HL-60 (cell line): Measurements from ENCODE around the gene ATP13A3.

Experiments
- DNase-seq, 2 experiments: peaks; one replicate each; pipeline ENCODE4 v3.0.0-alpha.2; 2010 to 2020; ENCODE audit warnings: low read depth in 1 of 2, low spot score in 1 of 2
- H3K27ac ChIP-seq: fragments of 250-450 bp; sonication (Bioruptor Pico); replicated peaks from 2 replicates; pipeline ENCODE4 v1.5.1; 2020; ENCODE audit warnings: mild to moderate bottlenecking, moderate library complexity
- H3K27me3 ChIP-seq: fragments of 250-450 bp; sonication (Bioruptor Pico); 2 replicates; pipeline ENCODE4 v1.5.1; 2021; ENCODE audit warnings: mild to moderate bottlenecking, moderate library complexity; ENCODE audit not compliant: insufficient read depth, poor library complexity, severe bottlenecking
- H3K4me3 ChIP-seq: replicated peaks from 2 replicates; pipeline ENCODE4 v1.5.1; 2011; ENCODE audit warnings: mild to moderate bottlenecking, control low read depth, low read length; ENCODE audit not compliant: insufficient read depth
- GABPA ChIP-seq: IDR thresholded peaks from 2 replicates; pipeline ENCODE4 v1.6.1; 2012; ENCODE audit warnings: low read depth
- POLR2AphosphoS5 ChIP-seq: IDR thresholded peaks from 2 replicates; pipeline ENCODE4 v1.6.1; 2012; ENCODE audit warnings: low read depth
- SPI1 ChIP-seq: IDR thresholded peaks from 2 replicates; pipeline ENCODE4 v1.6.1; 2012; ENCODE audit warnings: low read depth, mild to moderate bottlenecking, borderline replicate concordance
- TF ChIP-seq, protein P1 (sequence below): IDR thresholded peaks from one replicate; pipeline ENCODE4 v1.5.1; 2011; ENCODE audit warnings: low read length, control low read depth, inconsistent platforms; ENCODE audit not compliant: insufficient read depth
- TF ChIP-seq, protein P2 (sequence below): IDR thresholded peaks from 2 replicates; pipeline ENCODE4 v1.6.1; 2012; ENCODE audit warnings: low read depth; ENCODE audit not compliant: insufficient replicate concordance

The ATP13A3 gene

DNA sequence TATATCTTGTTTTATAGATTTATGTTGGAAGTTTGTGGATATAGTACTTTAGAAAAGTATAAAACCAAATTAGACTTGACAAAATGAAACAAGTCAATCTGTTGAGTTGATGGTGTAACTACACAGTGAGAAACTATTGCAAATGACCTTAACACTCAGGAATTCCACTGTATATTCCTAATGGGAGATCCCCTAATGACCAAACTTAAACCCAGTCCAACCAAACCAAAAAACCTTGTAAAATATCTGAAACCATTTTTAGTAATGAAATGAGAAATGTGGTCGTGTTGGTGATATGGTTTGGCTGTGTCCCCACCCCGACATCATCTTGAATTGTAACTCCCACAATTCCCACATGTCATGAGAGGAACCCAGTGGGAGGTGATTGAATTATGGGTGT lies 31.9 kb upstream of the ATP13A3 start:
- no peak for TF ChIP-seq GABPA
- TF ChIP-seq, protein P1, sequence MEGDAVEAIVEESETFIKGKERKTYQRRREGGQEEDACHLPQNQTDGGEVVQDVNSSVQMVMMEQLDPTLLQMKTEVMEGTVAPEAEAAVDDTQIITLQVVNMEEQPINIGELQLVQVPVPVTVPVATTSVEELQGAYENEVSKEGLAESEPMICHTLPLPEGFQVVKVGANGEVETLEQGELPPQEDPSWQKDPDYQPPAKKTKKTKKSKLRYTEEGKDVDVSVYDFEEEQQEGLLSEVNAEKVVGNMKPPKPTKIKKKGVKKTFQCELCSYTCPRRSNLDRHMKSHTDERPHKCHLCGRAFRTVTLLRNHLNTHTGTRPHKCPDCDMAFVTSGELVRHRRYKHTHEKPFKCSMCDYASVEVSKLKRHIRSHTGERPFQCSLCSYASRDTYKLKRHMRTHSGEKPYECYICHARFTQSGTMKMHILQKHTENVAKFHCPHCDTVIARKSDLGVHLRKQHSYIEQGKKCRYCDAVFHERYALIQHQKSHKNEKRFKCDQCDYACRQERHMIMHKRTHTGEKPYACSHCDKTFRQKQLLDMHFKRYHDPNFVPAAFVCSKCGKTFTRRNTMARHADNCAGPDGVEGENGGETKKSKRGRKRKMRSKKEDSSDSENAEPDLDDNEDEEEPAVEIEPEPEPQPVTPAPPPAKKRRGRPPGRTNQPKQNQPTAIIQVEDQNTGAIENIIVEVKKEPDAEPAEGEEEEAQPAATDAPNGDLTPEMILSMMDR: no peak
- no peak for DNase-seq
- H3K27me3 ChIP-seq: no peaks in the 10 kb centered on the region
- H3K4me3 ChIP-seq: no peak overlapping the region
- no peak overlapping the region for H3K27ac ChIP-seq

DNA sequence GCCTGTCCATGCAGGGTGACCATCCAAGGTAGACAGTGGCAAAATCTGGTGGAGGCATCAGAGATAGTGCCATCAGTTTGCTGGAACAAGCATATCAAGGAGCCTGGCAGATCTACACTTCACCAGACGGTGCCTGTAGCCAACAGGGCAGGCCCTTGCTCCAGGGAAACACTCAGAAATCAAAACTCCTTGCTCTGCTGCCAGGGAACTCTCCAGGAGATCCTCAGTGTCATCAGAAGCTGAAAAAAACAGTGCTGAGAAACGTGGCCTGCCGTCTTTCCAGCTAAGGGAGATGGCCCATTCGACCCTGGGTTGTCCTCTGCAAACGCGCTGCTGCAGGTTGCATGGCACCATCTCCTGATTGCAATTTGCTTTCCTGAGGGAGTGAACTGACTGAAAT lies 30.5 kb upstream of the ATP13A3 start:
- H3K27me3 ChIP-seq: no peaks in the 10 kb centered on the region
- DNase-seq: no peak
- no peak overlapping the region for H3K4me3 ChIP-seq
- no peak overlapping the region for H3K27ac ChIP-seq
- TF ChIP-seq, protein P1: no peak
- TF ChIP-seq POLR2AphosphoS5: no peak
- no peak for TF ChIP-seq SPI1
- TF ChIP-seq, protein P2, sequence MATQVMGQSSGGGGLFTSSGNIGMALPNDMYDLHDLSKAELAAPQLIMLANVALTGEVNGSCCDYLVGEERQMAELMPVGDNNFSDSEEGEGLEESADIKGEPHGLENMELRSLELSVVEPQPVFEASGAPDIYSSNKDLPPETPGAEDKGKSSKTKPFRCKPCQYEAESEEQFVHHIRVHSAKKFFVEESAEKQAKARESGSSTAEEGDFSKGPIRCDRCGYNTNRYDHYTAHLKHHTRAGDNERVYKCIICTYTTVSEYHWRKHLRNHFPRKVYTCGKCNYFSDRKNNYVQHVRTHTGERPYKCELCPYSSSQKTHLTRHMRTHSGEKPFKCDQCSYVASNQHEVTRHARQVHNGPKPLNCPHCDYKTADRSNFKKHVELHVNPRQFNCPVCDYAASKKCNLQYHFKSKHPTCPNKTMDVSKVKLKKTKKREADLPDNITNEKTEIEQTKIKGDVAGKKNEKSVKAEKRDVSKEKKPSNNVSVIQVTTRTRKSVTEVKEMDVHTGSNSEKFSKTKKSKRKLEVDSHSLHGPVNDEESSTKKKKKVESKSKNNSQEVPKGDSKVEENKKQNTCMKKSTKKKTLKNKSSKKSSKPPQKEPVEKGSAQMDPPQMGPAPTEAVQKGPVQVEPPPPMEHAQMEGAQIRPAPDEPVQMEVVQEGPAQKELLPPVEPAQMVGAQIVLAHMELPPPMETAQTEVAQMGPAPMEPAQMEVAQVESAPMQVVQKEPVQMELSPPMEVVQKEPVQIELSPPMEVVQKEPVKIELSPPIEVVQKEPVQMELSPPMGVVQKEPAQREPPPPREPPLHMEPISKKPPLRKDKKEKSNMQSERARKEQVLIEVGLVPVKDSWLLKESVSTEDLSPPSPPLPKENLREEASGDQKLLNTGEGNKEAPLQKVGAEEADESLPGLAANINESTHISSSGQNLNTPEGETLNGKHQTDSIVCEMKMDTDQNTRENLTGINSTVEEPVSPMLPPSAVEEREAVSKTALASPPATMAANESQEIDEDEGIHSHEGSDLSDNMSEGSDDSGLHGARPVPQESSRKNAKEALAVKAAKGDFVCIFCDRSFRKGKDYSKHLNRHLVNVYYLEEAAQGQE: no peak
- TF ChIP-seq GABPA: no peak

DNA sequence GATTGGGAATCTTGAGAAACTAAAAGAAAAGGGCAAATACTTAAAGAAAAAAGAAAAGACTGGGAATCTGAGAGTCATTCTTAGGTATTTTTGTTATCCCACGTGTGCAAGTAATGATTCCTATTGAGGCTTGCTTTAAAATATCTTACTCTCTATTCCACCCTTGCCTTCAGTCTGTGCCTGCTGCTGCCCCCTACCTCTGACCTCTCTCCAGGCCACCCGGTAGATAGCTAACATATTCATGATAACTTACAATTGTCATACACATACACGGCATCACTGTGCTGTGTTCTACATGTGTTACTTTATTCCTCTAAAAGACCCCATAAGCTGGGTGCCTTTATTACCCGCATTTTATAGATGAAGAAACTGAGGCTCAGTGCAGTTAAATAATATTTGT lies 27.8 kb upstream of the ATP13A3 start:
- H3K27ac ChIP-seq: no peak overlapping the region
- TF ChIP-seq GABPA (no peak), POLR2AphosphoS5 (no peak)
- TF ChIP-seq, protein P1: no peak
- TF ChIP-seq, protein P2: no peak
- no peaks in the 10 kb centered on the region for H3K27me3 ChIP-seq
- no peak overlapping the region for H3K4me3 ChIP-seq
- no peak for DNase-seq

- H3K4me3 ChIP-seq: no peak overlapping the region
- TF ChIP-seq POLR2AphosphoS5 (no peak), GABPA (no peak)
- no peak for DNase-seq
- H3K27me3 ChIP-seq: no peaks in the 10 kb centered on the region
- H3K27ac ChIP-seq: no peak overlapping the region
Measured at GRCh38 chr3:194512895-194513601, 26.2 kb upstream of the ATP13A3 start.
